ENCODE data around the gene ABCC6. TPM values are rescaled to one million over a fixed set of nuclear protein-coding genes. Genes with fewer than 3 reads are reported as not detected.

The ABCC6 gene
- total RNA-seq, 1 experiment from 2014 or later: 1.1 TPM

DNA sequence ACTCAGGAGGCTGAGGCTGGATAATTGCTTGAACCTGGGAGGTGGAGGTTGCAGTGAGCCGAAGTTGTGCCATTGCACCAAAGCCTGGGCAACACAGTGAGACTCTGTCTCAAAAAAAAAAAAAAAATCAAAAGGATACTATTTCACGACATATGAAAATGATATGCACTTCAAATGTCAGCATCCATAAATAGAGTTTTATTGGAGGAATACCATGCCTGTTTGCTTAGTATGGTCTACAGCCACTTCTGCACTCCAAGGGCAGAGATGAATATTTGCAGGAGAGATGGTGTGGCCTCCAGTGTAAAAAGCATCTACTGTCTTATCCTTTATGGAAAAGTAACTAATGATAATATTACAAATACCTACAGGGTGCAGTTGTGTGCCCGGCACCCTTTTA, 27.2 kb downstream of the ABCC6 start:
- no peaks in the 10 kb centered on the region for H3K36me3 Mint-ChIP-seq (ENCODE audit: insufficient read depth in 1 of 3, low read depth in 3 of 3)
- no peak overlapping the region for H2BK12ac ChIP-seq (ENCODE audit: insufficient read length, low read depth, low read length)

More for the DNA sequence above, 27.2 kb downstream of the ABCC6 start:
- peaks cover 4% of the 10 kb centered on the region; the same call in 1 of the 2 replicates for H3K27me3 Mint-ChIP-seq (ENCODE audit: low read depth)
- Histone ChIP-seq H3K23ac (ENCODE audit: insufficient read length, low read depth, low read length) (no peak overlapping the region), H3K23me2 (ENCODE audit: insufficient read length, low read depth, low read length, poor library complexity, severe bottlenecking) (no peaks in the 10 kb centered on the region), H3K14ac (ENCODE audit: insufficient read depth, low read length) (no peak overlapping the region), H3K27me3 (ENCODE audit: insufficient read depth, low read length) (no peaks in the 10 kb centered on the region), H3T11ph (ENCODE audit: low read length) (no peak overlapping the region), H3K56ac (ENCODE audit: insufficient read length, low read depth, low read length) (no peak overlapping the region), H3K79me1 (ENCODE audit: insufficient read depth, low read depth, low read length, poor library complexity, severe bottlenecking) (no peaks in the 10 kb centered on the region), H3K9ac (ENCODE audit: extremely low read depth, insufficient read length, low read length) (no peak overlapping the region), H4K91ac (ENCODE audit: insufficient read length, low read depth, low read length) (no peak overlapping the region), H2BK120ac (ENCODE audit: low read depth, low read length, poor library complexity, severe bottlenecking) (no peak overlapping the region), H2BK20ac (ENCODE audit: low read depth, low read length, poor library complexity, severe bottlenecking) (no peak overlapping the region), H4K5ac (ENCODE audit: insufficient read length, low read depth, low read length) (no peak overlapping the region), H4K8ac (replicated peaks; ENCODE audit: insufficient read length, low read depth, low read length) (no peak overlapping the region), H3K4me2 (ENCODE audit: insufficient read depth, insufficient read length, low read length) (no peak overlapping the region), H2BK15ac (ENCODE audit: low read depth, low read length) (no peak overlapping the region), H3K27ac (ENCODE audit: insufficient read length, low read depth, low read length) (no peak overlapping the region), H3K4ac (ENCODE audit: low read depth, low read length) (no peak overlapping the region), H3K18ac (ENCODE audit: insufficient read length, low read depth, low read length) (no peak overlapping the region), H3K4me1 (ENCODE audit: insufficient read depth, low read length) (no peaks in the 10 kb centered on the region; the same call in 1 of the 2 replicates), H3K9me3 (ENCODE audit: control insufficient read depth, low read depth, low read length) (no peaks in the 10 kb centered on the region), H2AFZ (ENCODE audit: low read length) (no peak overlapping the region), H3K79me2 (ENCODE audit: insufficient read depth, low read length) (no peaks in the 10 kb centered on the region), H4K20me1 (ENCODE audit: control insufficient read depth, insufficient read depth, insufficient read length) (no peaks in the 10 kb centered on the region), H2AK5ac (ENCODE audit: insufficient read length, low read length) (no peak overlapping the region), H2BK5ac (ENCODE audit: insufficient read length, low read length) (no peak overlapping the region)
- H3K4me3 Mint-ChIP-seq: no peak overlapping the region
- peaks cover 8 to 17% of the 10 kb centered on the region in 2 experiments; a peak in 2 of 4 replicates for H3K4me1 Mint-ChIP-seq
- H3K27ac Mint-ChIP-seq: no peak overlapping the region
- TF ChIP-seq, protein P1, sequence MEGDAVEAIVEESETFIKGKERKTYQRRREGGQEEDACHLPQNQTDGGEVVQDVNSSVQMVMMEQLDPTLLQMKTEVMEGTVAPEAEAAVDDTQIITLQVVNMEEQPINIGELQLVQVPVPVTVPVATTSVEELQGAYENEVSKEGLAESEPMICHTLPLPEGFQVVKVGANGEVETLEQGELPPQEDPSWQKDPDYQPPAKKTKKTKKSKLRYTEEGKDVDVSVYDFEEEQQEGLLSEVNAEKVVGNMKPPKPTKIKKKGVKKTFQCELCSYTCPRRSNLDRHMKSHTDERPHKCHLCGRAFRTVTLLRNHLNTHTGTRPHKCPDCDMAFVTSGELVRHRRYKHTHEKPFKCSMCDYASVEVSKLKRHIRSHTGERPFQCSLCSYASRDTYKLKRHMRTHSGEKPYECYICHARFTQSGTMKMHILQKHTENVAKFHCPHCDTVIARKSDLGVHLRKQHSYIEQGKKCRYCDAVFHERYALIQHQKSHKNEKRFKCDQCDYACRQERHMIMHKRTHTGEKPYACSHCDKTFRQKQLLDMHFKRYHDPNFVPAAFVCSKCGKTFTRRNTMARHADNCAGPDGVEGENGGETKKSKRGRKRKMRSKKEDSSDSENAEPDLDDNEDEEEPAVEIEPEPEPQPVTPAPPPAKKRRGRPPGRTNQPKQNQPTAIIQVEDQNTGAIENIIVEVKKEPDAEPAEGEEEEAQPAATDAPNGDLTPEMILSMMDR (conservative IDR thresholded peaks at IDR 0.05): no peak
- no peak for DNase-seq
- WGBS (ENCODE audit: extremely low coverage, insufficient read length, low lambda C conversion rate): no CpG with 5 or more reads among the region's 3 CpGs
- no peaks in the 10 kb centered on the region for H3K9me3 Mint-ChIP-seq
